Activated CD8-positive, alpha-beta T cell treated with anti-CD3 and anti-CD28 coated beads for 36 hours (primary cell): ENCODE results near the gene TSSK6. TPM values are rescaled to one million over a fixed set of nuclear protein-coding genes. Genes with fewer than 3 reads are reported as not detected.

Experiments
- ATAC-seq: fragments of 200-7000 bp; cut with Tn5 transposase; one replicate; pipeline ENCODE4 v1.10.0; 2021; ENCODE audit warnings: mild to moderate bottlenecking, moderate library complexity
- CTCF ChIA-PET: fragments of 350-600 bp; sonication (Branson Sonifier 250); formaldehyde crosslinking; loops from one replicate; lab custom pipeline; 2021; ENCODE audit warnings: antibody characterized with exemption; lab: Charles Lee
- POLR2A ChIA-PET: fragments of 350-600 bp; sonication (Branson Sonifier 250); formaldehyde crosslinking; loops from one replicate; lab custom pipeline; 2021; ENCODE audit warnings: antibody characterized with exemption; lab: Charles Lee
- DNase-seq: peaks from one replicate; pipeline ENCODE4 v3.0.0-alpha.2; 2020
- H3K27ac Mint-ChIP-seq: one replicate; pipeline ENCODE4 v1.8.0; 2021; ENCODE audit warnings: mild to moderate bottlenecking, mixed read lengths
- H3K27me3 Mint-ChIP-seq: one replicate; pipeline ENCODE4 v1.8.0; 2021; ENCODE audit warnings: mixed read lengths
- H3K36me3 Mint-ChIP-seq: one replicate; pipeline ENCODE4 v1.8.0; 2021; ENCODE audit warnings: low read depth, mixed read lengths
- H3K4me1 Mint-ChIP-seq: one replicate; pipeline ENCODE4 v1.8.0; 2021; ENCODE audit warnings: low read depth, mixed read lengths
- H3K4me3 Mint-ChIP-seq: one replicate; pipeline ENCODE4 v1.8.0; 2021; ENCODE audit warnings: mild to moderate bottlenecking, moderate library complexity, mixed read lengths
- H3K9me3 Mint-ChIP-seq: one replicate; pipeline ENCODE4 v1.8.0; 2021; ENCODE audit warnings: mixed read lengths
- intact Hi-C: fragments of 100-400 bp; cut with micrococcal nuclease; formaldehyde crosslinking; loops from one replicate; pipeline ENCODE4 v1.10.0; 2022
- total RNA-seq, 2 experiments: library from RNA; stranded (reverse); gene quantifications; one replicate each; pipeline ENCODE4 v1.2.3, GENCODE V29; 2021
- TF ChIP-seq, protein P1 (sequence below): fragments of 200-600 bp; IDR thresholded peaks from one replicate; pipeline ENCODE4 v1.8.0; 2022; ENCODE audit warnings: antibody characterized with exemption, mild to moderate bottlenecking

Gene TSSK6
- total RNA-seq, 2 experiments from 2014 or later, result 3.4 to 4.9 TPM

DNA sequence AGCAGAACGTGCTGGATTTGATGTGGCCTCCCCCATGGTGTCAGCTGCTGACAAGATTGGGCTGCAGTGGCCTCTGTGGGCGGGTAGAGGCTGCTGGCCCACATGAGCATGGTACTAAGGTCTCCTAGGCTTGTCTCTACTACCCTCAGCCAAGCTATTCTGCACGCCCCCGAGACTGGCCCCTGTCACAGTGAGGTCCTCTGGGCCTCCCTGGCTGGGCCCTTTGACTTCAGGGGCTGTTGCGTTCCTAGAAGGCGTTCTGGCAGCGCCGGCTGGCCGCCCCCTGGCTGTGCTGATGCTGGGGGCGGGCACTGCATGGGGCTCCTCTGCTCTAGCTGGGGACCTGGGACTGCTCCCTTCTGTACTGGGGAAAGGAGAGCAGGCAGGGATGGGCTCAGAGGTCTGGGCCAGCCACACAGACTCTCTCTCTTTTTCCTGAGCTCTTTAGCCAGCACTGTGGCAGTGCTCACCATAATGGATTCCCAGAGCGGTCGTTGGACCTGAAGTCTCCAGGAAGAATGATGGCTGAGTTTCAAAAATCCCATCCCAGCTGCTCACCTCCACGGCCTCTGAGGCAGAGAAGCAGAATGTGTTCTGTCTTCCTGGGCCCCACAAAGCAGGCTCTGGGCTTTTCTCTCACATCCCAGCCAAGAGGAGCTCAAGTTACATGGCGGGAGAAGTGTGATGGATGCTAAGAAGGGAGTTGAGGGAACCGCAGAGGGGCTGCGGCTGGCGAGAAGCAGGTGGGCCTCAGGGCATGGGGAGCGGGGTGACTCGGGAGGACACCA is 32.3 kb downstream of the TSSK6 start:
- ATAC-seq (no peak), DNase-seq (no peak)
- Mint-ChIP-seq H3K27me3 (no peaks in the 10 kb centered on the region), H3K4me3 (no peak overlapping the region), H3K36me3 (peaks cover 18% of the 10 kb centered on the region), H3K9me3 (no peaks in the 10 kb centered on the region), H3K27ac (peak overlapping the region; percentile 80), H3K4me1 (peaks cover 75% of the 10 kb centered on the region)
- TF ChIP-seq, protein P1, sequence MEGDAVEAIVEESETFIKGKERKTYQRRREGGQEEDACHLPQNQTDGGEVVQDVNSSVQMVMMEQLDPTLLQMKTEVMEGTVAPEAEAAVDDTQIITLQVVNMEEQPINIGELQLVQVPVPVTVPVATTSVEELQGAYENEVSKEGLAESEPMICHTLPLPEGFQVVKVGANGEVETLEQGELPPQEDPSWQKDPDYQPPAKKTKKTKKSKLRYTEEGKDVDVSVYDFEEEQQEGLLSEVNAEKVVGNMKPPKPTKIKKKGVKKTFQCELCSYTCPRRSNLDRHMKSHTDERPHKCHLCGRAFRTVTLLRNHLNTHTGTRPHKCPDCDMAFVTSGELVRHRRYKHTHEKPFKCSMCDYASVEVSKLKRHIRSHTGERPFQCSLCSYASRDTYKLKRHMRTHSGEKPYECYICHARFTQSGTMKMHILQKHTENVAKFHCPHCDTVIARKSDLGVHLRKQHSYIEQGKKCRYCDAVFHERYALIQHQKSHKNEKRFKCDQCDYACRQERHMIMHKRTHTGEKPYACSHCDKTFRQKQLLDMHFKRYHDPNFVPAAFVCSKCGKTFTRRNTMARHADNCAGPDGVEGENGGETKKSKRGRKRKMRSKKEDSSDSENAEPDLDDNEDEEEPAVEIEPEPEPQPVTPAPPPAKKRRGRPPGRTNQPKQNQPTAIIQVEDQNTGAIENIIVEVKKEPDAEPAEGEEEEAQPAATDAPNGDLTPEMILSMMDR, result no peak
- intact Hi-C loops, result no loop called here
- ChIA-PET CTCF (interaction anchor here (1.1 kb wide), 1 partner anchor 8 kb away, joined by 4 read pairs; no protein-coding TSS in a partner anchor), POLR2A (interaction anchor here (1.1 kb wide), 1 partner anchor 31 kb away, joined by 3 read pairs; no protein-coding TSS in a partner anchor)

DNA sequence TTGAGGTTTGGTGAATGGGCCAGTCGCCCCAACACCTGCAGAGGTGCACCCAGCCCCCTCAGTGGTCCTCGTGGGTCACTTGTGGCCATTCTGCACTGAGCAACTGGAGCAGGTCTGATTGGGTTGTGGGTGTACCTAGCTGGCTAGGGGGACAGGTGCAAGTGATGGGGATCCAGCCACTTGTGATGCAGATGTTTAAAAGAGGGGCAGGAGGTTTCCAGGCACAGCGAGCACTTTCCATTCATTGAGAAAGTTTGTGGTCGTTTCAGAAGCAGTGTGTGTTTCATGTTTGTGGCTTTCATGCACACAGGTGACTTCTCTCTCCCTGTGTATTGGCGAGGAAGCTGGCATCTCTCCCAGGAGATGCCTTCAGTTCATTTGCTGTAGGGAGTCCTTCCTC is 34.7 kb downstream of the TSSK6 start:
- TF ChIP-seq, protein P1, result no peak
- intact Hi-C loops, result no loop called here
- peak overlapping the region; percentile 60 for H3K27ac Mint-ChIP-seq
- H3K4me3 Mint-ChIP-seq, result no peak overlapping the region
- no peaks in the 10 kb centered on the region for H3K27me3 Mint-ChIP-seq
- POLR2A ChIA-PET, result interaction anchor here (0.6 to 1.5 kb wide), 2 partner anchors 26 to 77 kb away, joined by 3 read pairs; no protein-coding TSS in a partner anchor
- H3K36me3 Mint-ChIP-seq, result peaks cover 22% of the 10 kb centered on the region
- H3K9me3 Mint-ChIP-seq, result no peaks in the 10 kb centered on the region
- peak; percentile 47 for DNase-seq
- peak; percentile 66 for ATAC-seq
- H3K4me1 Mint-ChIP-seq, result peaks cover 71% of the 10 kb centered on the region
- CTCF ChIA-PET, result interaction anchor here (1.0 to 4.0 kb wide), 3 partner anchors 9 to 119 kb away, joined by 3 to 19 read pairs (median 3); partner anchors contain the start of gene GATAD2A

DNA sequence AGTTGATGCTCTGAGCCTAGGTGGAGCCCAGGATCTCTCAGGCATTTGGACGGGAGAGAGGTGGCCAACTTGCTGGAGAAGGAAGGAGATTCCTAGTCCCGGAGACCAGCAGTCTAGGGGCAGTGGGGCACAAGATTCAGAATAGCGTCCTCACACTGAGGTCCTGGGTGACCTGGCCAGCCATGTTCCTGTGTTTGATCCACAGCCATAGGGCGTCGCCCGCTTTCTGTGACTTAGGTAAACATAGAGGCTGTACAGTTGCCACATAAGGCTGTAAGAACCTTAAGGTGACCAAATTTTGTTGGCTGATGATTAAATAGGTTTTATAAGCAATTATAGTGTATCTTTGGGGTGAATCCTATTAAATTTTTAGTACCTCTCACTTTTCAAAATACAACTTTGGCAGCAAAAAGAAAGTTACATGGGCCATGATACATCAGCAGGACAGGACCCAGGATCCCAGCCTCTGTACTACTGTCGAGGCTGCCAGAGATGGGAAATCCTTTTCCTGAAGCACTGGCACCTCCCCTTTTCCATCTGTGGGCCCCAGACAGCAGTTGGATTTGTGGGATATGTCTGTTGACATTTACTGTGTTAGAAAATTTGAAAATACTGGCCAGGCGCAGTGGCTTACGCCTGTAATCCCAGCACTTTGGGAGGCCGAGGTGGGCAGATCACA is 37.5 kb downstream of the TSSK6 start:
- intact Hi-C loops, result no loop called here
- ATAC-seq (no peak), DNase-seq (no peak)
- H3K27me3 Mint-ChIP-seq, result no peaks in the 10 kb centered on the region
- no peak overlapping the region for H3K4me3 Mint-ChIP-seq
- H3K4me1 Mint-ChIP-seq, result peaks cover 77% of the 10 kb centered on the region
- H3K27ac Mint-ChIP-seq, result no peak overlapping the region
- ChIA-PET POLR2A (interaction anchor here (1.2 kb wide), 2 partner anchors 10 to 11 kb away, joined by 4 read pairs; no protein-coding TSS in a partner anchor), CTCF (interaction anchor here (4.0 kb wide), 1 partner anchor 12 kb away, joined by 19 read pairs; no protein-coding TSS in a partner anchor)
- H3K9me3 Mint-ChIP-seq, result no peaks in the 10 kb centered on the region
- peaks cover 38% of the 10 kb centered on the region for H3K36me3 Mint-ChIP-seq
- TF ChIP-seq, protein P1, result no peak

DNA sequence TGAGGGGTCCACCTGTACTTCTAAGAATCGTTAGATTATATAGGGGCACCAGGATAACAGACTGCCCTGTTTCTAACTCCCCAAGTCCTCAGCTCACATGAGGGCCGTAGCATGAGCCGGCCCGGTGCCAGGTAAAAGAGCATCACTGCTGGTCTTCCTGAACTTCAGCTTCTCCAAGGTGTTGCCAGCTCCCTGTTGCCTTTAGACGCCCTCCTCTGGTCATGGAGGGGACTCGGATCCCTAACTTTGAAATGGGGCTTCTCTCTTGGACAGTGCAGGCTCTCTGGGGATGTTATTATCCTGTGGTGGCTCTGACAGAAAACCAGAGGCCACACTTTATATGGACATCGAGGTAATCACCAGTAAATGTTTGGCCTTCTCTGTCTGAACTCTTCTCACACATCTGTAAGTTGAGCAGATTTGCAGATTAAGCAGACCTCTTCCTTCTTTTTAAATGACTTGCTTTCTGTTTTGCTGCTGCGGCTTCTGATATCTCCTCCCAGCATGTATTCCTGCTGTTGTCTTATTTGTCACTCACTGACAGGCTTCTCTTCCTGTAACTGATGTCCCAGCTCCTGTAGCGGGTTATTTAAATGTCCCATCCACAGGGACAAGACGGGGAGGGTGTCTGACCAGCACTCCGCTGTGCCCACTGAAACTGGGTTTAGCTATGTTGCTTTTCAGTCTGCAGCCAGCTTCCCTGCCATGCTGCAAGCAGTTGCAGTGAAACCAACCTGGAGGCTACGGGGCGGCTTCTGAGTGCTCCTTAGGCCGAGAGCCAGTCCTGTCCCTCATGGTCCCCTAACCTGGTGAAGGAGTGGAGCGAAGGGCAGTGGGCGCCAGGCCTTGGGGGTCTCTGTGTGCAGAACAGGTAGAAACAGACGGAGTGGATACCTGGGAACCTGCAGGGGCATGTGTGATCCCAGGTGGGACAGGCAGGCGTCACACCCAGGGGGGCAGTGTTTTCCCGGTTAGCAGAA is 39.2 kb downstream of the TSSK6 start:
- intact Hi-C loops, result no loop called here
- TF ChIP-seq, protein P1, result no peak
- ATAC-seq (no peak), DNase-seq (no peak)
- ChIA-PET POLR2A (interaction anchor here (0.6 to 1.2 kb wide), 2 partner anchors 12 to 79 kb away, joined by 3 to 4 read pairs; no protein-coding TSS in a partner anchor), CTCF (interaction anchor here (1.3 to 1.9 kb wide), 4 partner anchors 9 to 26 kb away, joined by 4 to 11 read pairs (median 5); no protein-coding TSS in a partner anchor)
- H3K4me3 Mint-ChIP-seq, result no peak overlapping the region
- peaks cover 77% of the 10 kb centered on the region for H3K4me1 Mint-ChIP-seq
- no peaks in the 10 kb centered on the region for H3K27me3 Mint-ChIP-seq
- H3K27ac Mint-ChIP-seq, result peak overlapping the region; percentile 71
- H3K9me3 Mint-ChIP-seq, result no peaks in the 10 kb centered on the region
- H3K36me3 Mint-ChIP-seq, result peaks cover 42% of the 10 kb centered on the region
